ENCODE measurements around the gene GAL3ST3.

The GAL3ST3 gene

GRCh38 chr11:66068154-66068821 is 19.3 kb upstream of the GAL3ST3 start:
- TF ChIP-seq CTCF (IDR thresholded peaks at IDR 0.05), result peak; percentile 90

- no peak for TF ChIP-seq CTCF (IDR thresholded peaks at IDR 0.05)
These were observed 18.7 kb upstream of the GAL3ST3 start for GRCh38 chr11:66067640-66068039.

GRCh38 chr11:66066751-66067150 is 17.8 kb upstream of the GAL3ST3 start:
- no peak for TF ChIP-seq CTCF (IDR thresholded peaks at IDR 0.05)

GRCh38 chr11:66064571-66064970 is 15.6 kb upstream of the GAL3ST3 start:
- TF ChIP-seq CTCF (IDR thresholded peaks at IDR 0.05), result no peak

- TF ChIP-seq CTCF (IDR thresholded peaks at IDR 0.05), result no peak
These were observed 14.9 kb upstream of the GAL3ST3 start for GRCh38 chr11:66063900-66064299.

GRCh38 chr11:66062408-66062807 is 13.4 kb upstream of the GAL3ST3 start:
- TF ChIP-seq CTCF (IDR thresholded peaks at IDR 0.05), result no peak

- no peak for TF ChIP-seq CTCF (IDR thresholded peaks at IDR 0.05)
These were observed 12.3 kb upstream of the GAL3ST3 start for GRCh38 chr11:66061268-66061667.

Data from LNCAP (cell line).